Inflammatory macrophage treated with lipopolysaccharide for 4 hours (primary cell): Measurements from ENCODE around the gene DAGLB.
"Not testable (repeated sequence)": the region's sequence is repeated elsewhere in the genome, so short reads cannot be mapped to it uniquely, and the experiment has no call there.

Experiments
- DNase-seq: peaks from one replicate; pipeline ENCODE4 v3.0.0-alpha.2; 2020

The DAGLB gene

DNA sequence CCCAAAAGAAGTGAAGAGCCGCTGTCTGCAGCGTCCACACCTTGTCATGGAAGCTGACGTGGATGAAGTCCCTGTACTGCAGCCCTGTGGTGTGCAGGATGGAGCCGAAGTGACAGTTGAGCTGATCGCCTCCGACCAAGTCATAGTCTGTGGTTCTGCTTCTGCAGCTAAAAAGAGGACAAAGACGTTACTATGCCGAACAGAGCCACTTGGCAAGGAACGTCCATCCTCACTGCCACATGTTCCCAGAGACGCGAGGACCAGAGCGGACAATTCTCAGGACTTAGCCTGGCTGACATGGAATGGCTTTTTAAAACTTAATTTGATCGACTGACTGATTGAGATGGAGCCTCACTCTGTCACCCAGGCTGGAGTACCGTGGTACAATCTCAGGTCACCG is 21.8 kb downstream of the DAGLB start:
- no peak for DNase-seq

DNA sequence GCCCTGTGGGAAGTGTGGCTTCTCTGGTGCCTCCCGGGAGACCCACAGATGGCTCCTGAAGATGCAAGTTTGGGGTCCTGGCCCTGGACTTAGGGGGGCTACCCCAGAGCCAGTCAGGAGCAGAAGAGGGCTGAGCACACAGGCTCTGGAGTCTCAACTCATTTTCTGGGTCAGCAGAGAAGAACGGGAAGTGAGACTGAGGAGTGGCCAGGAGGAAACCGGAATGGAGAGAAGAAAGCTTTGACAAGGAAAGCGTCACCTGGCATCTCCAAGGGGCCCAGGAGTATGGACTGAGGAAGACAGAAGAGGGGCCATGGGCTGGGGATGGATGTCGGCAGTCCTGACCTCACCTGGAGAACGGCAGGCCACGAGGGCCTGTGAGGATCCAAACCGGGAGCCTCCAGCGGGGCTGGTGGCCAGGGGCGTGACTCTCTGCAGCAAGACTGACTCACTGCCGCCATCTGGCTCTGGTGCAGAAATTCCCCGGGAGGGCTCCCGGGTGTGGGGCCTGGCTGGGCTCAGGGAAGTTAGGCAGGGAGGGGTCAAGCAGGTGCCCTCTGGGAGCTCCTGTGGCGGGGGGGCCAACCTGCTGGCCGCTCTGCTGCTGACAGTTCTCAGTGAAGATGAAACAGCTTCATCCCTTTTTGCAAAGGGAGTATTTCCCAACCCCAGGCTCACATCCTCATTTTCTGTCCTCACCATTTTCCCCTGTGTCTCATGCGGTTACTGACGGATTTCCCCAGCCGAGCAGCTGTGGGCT is 23.6 kb downstream of the DAGLB start:
- DNase-seq, result peak; percentile 92

DNA sequence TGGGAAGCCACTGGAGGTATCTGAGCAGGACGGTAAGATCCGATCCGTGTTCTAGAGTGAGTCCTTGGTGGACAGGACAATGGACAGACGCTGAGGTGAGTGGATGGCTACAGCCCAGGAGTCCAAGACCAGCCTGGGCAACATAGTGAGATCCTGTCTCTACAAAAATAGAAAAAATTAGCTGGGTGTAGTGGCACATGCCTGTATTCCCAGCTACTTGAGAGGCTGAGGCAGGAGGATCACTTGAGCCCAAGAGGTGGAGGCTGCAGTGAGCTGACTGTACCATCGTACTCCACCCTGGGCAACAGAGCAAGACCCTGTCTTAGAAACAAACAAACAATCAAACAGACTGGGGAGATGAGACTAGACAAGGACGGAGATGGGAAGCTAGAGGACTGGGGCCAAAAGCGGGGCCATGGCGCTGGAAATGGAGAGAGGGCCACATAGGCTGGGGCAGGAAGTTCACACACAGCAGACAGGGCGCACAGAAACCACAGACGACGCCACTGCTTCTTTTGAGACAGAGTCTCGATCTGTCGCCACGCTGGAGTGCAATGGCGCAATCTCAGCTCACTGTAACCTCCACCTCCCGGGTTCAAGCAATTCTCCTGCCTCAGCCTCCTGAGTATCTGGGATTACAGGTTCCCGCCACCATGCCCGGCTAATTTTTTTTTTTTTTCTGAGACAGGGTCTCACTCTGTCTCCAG is 24.7 kb downstream of the DAGLB start:
- peak; percentile 76 for DNase-seq

DNA sequence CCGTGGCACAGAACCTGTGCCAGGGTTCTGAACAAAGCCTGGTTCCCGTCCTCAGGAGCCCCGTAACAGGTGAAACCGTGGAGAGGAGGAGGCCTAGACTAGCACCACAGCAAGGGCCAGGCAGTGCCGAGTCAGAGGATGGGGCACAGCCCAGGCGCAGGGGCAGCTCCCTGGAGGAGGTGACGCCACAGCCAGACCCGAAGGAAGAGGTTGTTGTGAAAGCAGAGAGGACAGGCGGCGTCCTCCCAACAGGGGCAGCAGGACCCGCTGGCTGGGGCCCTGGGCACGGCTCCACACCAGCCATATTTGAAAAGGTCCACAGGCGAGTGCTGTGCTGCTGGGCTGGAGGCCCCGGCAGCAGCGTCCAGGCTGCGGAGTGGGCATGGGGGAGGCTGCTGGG is 25.7 kb downstream of the DAGLB start:
- no peak for DNase-seq

DNA sequence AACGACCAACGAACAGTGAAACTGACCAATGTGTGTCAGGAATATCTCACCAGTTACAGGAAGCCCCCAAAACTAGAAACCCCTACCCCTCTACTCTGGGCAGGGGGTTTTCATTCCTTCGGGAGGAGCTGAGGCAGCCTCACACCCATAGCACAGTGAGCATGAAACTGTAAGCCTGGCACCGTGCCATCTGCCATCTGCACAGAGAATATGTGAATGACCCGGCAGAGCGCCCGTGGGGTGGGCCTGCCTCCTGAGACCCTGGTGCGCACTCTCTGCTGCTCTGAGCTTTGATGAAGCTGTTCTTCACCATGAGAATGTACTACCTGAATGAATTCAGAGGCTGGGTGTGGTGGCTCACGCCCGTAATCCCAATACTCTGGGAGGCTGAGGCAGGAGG is 27.1 kb downstream of the DAGLB start:
- no peak for DNase-seq

DNA sequence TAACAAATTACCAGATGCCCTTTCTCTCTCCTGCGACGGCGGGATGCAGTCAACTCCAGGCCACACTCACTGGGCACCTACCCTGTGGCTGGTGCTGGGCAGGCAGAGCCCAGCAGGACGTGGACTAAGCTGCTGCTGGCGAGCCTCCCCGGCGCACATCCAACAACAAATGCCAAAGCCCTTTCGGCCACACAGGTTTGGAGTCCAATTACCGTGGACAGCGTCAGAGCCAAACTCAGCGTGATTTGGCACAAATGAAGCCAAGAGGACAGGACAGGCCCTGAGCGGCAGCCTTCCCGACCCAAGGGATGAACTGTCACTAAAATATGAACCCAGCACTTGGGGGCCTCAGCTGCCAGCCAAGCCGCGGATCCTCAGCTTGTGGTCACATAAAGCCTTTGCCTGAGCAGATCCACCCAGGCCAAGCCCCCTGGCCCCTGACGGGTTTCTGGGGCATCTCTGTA is 28.4 kb downstream of the DAGLB start:
- DNase-seq, result no peak

DNA sequence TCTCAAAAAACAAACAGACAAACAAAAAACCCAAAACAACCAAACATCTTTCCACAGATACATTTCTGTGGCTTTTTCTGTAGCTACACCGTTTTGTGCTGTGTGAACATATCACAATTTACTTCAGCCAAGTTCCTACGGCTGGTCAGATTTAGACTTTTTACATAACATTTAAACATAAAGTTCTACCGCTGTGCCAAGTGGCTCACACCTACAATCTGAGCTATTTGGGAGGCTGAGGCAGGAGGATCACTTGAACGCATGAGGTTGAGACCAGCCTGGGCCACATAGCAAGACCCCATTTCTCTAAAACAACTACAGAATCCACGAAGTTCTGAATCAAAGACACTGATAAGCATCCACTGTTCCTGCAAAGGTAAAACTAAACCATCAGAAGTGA is 30.3 kb downstream of the DAGLB start:
- no peak for DNase-seq

DNA sequence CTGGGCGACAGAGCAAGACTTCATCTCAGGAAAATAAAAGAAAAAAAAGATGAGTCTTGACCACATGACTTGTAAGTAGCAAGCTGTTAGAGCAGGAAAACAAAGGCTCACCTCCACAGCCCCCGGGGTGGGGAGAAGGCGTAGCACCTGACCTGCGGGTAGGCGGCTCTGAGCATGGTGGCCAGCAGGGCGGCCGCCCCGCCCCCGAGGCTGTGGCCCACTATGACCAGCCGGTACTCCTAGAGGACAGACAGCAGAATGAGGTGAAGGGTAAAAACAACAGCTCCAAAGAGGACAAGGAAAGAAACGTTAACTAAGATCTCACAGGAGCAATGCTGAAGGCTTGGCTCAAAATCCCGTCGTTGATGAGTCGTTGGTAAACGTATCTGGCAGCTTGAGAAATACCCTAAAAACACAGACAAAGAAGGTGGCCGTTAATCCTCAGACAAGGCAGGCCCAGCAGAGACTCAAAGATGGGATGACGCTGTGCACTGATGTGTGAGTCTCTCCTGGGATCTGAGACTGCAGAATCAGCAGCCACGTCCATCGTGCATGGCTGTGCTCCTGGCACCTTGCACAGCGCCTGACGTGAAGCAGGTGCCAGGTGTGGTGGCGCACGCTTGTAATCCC is 31.1 kb downstream of the DAGLB start:
- DNase-seq, result no peak

DNA sequence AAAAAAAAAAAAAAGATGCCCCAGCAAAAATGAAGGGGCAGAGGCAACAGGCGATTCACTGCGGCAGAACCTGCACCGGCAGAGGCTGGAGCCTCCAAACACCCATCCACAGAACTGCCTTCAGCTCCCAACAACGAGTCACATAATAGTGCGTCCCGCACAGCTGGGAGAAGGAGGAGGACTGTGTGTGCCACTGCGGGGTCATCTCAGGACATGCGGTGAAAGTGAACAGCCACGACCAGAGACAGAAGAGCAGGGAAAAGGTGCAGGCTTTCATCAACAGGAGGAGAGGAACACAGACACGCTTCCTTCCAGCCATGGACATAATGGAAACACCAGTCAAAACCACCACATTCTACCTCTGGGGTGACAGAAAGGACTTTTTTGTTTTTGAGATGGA is 34.1 kb downstream of the DAGLB start:
- no peak for DNase-seq

DNA sequence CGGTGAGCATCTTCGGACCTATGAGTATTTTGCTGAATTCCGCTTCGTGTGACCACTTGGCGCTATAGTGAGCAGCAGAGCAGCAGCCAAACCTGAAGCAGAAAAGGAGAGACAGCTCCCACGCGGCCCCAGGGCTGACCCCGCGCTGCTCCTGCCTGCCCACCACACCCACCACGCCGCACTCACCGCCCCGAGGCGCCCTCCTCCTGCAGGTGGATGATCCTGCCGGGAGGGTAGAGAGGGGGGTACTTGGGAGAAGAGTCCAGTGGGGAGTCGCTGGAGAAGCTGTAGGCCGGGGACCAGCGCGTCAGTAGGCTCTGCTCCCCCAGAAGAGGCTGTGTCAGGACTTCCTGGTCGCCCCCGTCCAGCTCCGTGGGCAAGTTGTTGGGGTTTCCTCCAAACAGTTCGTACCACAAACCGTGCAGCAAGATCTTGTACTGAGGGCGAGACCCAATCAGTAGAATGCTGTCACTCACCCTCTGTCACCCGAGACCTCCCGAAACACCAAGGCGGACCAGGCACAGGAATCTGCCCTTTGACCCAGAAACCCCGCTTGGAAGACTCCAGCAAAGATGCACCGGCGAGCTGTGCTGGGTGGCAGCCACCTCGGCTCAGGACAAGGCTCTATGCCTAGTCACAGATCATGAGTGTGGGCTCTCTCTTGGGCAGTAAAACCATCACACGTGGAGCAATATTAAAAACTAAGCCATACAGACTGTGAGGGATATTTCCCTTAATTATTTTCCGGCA is 37.6 kb downstream of the DAGLB start:
- DNase-seq, result no peak

DNA sequence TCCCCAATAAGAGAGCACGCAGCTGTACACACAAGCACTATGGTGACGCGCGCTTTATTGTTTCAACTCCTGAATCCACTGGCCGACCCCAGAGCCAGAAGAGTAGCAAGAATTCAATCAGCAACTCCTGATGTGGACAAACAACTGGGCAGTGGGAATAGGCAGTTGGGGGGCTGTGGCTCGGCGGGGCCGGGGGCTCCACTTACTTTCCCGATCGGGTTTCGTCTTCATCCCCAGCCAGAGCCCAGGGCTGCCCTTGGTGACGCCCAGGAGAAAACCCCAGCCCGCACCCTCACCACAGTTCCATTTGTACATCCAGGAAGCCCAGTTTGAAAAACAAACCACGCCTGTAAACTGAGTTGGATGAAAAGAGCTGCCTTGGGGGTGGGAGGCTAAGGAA is 38.7 kb downstream of the DAGLB start:
- DNase-seq, result no peak

DNA sequence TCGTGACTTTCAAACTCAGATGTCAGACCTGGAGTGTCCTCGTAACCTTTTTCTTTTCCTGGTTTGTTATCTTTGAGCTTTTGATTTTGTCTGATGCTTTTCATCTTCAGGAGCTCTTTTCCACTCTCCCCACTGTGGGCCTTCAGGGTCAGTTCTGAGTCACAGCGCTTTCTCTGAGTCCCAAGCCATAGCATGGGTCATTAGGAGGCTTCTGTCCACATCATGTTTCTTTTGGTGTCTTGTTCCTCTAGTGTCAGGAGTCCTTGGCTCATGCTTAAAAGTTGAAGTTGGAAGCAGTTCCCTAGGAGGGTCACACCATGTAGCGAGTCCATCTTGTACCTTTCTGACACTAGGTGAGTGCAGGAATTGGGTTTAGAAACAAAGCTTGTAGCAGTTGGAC is 40.3 kb downstream of the DAGLB start:
- no peak for DNase-seq

DNA sequence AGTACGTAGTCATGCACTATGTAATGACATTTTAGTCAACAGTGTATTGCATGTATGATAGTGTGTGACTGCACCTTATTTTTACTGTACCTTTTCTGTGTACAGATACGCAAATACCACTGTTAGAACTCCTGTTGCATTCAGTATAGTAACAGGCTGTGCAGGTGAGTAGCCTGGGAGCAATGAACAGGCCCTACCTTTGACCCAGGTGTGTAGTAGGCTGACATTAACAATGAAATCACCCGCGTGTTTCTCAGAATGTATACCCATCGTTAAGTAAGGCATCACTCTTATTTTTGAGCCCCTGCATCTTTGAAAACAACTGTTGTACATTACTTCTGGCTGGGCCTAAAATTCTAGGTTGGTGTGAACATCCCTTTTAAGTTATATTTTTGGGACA is 41.6 kb downstream of the DAGLB start:
- DNase-seq, result no peak

DNA sequence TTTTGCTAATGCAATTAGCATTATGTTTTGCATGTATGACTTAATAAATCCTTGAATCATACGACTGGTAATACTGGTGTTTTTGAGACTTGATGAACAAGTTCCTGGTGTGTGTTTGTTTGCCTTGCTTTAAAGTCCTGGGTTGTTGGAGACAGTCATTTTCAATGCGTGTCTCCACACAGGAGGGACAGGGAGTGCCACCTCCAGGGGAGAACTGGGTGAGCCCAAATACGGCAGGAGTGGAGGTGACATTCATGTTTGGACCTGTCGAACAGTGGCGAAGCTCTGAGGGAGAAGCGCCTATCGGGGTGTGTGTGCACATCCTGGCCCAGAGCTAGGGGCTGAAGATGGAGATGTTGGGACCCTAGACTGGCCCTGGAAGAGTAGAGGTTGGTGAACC is 43.8 kb downstream of the DAGLB start:
- no peak for DNase-seq

DNA sequence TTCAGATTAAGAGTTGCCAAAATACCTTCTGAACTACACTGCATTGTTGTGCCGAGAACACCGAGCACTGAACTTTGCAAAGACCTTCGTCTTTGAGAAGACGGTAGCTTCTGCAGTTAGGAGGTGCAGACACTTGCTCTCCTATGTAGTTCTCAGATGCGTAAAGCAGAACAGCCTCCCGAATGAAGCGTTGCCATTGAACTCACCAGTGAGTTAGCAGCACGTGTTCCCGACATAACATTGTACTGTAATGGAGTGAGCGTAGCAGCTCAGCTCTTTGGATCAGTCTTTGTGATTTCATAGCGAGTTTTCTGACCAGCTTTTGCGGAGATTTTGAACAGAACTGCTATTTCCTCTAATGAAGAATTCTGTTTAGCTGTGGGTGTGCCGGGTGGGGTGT is 45.0 kb downstream of the DAGLB start:
- DNase-seq, result no peak

DNA sequence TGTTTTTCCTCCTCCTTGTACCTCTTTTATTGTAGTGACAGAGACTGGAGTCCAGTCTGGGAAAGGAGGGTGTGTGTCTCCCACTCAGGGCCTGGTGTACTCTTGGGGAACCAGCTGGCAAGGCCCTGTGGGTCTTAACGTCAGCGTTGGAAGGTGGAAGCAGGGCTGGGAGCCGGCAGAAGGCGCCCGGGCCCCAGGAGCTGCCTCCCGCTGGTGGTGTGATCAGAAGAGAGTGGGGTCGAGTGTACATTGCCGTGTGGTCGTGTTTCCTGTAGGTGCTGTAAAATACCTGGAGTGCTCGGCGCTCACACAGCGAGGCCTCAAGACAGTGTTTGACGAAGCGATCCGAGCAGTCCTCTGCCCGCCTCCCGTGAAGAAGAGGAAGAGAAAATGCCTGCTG is 45.7 kb downstream of the DAGLB start:
- no peak for DNase-seq

DNA sequence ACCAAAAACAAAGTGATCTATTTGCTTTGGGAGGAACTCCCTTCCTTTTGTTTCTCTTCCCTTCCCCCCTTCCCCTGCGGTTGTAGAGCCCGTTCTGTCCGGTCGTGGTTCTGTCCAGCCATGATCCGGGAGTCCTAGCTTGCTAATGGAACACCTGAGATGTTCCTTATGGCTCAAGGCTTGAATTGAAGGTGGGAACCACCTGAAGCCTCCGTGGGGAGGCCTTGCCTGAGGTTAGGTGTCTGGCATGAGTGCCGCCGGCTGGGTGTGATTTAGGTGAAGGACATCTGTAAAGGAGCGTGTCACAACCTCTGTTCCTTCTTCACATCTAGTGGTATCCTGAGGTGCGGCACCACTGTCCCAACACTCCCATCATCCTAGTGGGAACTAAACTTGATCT is 46.2 kb downstream of the DAGLB start:
- DNase-seq, result no peak

DNA sequence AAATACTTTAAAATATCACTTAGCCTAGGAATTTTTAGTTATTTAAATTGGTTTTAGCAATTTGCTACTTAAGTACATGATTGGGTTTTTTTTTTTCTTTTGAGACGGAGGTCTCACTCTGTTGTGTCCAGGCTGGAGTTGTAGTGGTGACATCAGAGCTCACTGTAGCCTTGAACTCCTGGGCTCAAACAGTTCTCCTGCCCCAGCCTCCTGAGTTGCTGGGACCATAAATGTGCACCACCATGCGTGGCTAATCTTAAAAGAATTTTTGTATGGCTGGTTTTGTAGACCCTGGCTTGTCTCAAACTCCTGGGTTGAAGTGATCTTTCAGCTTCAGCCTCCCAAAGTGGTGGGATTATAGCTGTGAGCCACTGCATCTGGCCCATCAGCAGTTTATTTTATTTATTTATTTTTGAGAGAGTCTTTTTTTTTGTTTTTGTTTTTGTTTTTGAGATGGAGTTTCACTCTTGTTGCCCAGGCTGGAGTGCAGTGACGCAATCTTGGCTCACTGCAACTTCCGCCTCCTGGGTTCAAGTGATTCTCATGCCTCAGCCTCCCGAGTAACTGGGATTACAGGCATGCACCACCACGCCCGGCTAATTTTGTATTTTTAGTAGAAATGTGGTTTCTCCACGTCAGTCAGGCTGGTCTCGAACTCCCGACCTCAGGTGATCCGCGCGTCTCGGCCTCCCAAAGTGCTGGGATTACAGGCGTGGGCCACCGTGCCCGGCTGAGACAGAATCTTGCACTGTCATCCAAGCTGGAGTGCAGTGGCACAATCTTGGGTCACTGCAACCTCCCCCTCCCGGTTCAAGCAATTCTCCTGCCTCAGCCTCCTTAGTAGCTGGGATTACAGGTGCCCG is 47.3 kb downstream of the DAGLB start:
- DNase-seq, result not testable (repeated sequence)

DNA sequence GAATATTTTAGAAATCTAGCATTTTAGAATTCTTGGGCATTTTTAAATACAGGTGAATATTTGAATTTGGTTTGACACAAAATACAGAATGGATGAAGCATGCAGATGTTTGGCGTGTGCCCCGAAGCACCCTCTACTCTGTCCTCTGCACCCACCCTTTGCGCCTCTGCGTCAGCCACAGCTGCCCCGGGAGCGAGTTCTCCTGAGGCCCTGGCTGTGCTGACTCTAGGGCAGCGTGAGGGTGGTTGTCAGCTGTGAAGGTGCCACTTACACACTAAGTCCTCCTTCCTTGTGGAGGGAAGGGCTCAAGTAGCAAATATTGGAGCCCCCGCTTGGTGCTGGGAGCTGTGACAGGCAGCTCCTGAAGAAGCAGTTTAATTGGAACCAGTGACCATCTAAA is 48.4 kb downstream of the DAGLB start:
- no peak for DNase-seq

DNA sequence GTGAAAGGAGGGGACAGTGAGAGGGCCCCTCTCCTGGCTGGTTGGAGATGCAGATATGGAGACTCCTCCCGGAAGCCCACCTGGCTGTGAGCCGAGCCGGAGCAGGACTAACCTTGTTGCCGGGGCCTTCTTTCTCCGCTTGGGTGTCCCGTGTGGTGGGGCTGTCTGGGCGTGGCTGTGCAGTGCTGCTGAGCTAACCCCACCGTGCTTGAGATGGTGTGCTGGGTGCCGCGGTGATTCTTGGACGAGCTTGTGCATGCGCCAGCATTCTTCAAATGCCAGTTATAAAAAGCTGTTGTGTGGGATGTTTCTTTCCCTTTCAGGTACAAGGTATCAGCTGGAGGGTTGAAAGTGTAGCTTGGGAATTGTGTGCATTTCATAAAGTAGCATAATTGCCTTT is 48.8 kb downstream of the DAGLB start:
- no peak for DNase-seq

DNA sequence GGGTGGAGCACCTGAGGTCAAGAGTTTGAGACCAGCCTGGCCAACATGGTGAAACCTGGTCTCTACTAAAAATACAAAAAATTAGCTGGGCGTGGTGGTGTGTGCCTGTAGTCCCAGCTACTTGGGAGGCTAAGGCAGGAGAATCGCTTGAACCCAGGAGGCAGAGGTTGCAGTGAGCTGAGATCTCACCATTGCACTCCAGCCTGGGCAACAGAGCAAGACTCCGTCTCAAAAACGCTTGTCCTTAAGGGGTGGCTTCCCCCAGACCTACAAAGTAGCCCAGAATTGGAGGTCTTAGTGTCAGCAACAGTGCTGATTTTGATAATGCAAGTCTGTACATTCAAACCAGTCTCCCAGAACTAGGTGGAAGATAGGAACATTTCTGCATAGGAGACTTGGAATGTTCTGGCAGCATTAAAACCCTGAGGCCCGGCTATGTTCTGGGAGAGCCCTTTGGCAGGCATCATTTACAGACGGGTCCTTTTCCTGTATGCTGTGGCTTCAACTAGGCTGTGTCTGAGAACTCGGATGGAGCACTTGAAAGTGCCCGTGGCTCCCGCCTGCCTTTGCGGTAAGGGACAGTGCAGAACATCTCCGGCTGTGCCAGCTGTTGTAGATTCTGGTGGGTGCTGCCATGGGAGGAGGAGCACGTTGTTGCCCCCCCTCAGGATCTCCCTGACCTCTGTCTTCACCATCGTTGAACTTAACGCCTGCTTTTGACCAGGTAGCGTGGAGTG is 49.8 kb downstream of the DAGLB start:
- not testable (repeated sequence) for DNase-seq
